GM21447 (cell line): ENCODE measurements around the gene SPOCK3.
"Not testable (repeated sequence)": the region's sequence is repeated elsewhere in the genome, so short reads cannot be mapped to it uniquely, and the experiment has no call there.

Source experiments
- ATAC-seq: cut with Tn5 transposase; IDR thresholded peaks from one replicate; pipeline ENCODE4 v1.9.1; 2021; ENCODE audit not compliant: unreplicated experiment

SPOCK3 gene

GRCh38 chr4:167234316-167234881, at the start of gene SPOCK3:
Gene SPOCK3 (minus strand): TSS chr4:167234494.
- no peak for ATAC-seq

- ATAC-seq = no peak
Measured at GRCh38 chr4:167282171-167282864, 48.0 kb upstream of the SPOCK3 start.

GRCh38 chr4:167281545-167281944, 47.3 kb upstream of the SPOCK3 start:
- not testable (repeated sequence) for ATAC-seq

GRCh38 chr4:167274351-167274750, 40.1 kb upstream of the SPOCK3 start:
- ATAC-seq = no peak

GRCh38 chr4:167265231-167265630, 30.9 kb upstream of the SPOCK3 start:
- no peak for ATAC-seq

- no peak for ATAC-seq
Measured at GRCh38 chr4:167248271-167248670, 14.0 kb upstream of the SPOCK3 start.

GRCh38 chr4:167239627-167240026, 5.3 kb upstream of the SPOCK3 start:
- no peak for ATAC-seq

GRCh38 chr4:167238226-167238625, 3.9 kb upstream of the SPOCK3 start:
- no peak for ATAC-seq

DNA sequence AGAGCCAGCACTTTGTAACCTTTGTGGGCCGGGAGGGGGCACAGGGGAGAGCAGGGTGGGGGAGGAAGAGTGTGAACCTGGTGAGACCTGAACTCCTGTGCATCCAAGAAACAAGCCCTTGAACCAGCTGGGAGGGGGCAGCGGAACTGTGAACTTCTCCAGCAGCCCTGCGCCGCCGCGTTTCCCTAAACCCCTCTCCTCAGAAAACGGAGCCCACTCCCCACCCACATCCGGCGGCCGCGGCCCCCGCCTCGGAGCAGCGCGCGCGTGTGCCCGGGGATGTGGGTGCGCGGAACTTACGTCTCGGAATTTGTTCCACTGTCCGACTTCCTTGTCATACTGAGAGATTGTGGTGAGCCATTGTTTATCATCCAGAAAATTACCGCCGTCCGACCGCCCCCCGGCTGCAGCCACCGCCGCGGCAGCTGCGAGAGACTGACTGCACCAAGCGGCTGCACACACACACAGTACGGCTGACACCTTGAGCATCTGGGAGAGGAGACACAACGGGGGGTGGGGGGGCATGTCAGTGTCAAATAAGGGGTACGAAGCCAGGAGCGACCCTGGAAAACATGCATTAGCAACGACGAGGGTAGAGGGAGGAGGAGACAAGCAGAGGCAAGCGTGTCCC, 494 bp downstream of the SPOCK3 start:
- no peak for ATAC-seq

- no peak for ATAC-seq
Measured at GRCh38 chr4:167232805-167233684, 1.2 kb downstream of the SPOCK3 start.

- ATAC-seq = no peak
Measured at GRCh38 chr4:167230744-167231143, 3.5 kb downstream of the SPOCK3 start.

DNA sequence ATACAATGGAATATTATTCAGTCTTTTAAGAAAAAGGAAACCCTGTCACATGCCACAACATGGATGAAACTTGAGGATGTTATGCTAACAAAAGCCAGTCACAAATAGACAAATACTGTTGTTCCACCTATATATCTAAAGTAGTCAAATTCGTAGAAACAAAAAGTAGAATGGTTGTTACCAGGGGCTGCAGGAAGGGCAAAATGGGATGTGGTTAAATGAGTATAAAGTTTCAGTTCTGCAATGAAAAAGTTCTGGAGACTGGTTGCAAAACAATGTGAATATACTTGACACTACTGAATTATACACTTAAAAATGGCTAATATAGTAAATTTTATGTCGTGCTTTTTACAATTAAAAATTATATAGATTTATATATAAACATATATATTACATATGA, 12.2 kb downstream of the SPOCK3 start:
- peak; percentile 85 for ATAC-seq

DNA sequence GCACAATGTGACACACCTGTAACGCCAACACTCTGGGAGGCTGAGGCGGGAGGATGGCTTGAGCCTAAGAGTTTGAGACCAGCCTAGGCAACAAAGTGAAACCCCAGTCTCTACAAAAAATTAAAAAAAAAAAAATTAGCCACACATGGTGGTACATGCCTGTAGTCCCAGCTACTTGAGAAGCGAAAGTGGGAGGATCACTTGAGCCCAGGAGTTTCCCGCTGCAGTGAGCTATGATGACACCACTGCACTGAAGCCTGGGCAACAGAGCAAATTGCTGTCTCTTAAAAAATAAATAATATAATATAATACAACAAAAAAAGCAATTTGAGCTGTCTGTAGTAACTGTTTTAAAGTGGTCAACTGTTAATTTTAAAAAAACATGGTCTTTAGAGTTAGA, 13.2 kb downstream of the SPOCK3 start:
- ATAC-seq = no peak

DNA sequence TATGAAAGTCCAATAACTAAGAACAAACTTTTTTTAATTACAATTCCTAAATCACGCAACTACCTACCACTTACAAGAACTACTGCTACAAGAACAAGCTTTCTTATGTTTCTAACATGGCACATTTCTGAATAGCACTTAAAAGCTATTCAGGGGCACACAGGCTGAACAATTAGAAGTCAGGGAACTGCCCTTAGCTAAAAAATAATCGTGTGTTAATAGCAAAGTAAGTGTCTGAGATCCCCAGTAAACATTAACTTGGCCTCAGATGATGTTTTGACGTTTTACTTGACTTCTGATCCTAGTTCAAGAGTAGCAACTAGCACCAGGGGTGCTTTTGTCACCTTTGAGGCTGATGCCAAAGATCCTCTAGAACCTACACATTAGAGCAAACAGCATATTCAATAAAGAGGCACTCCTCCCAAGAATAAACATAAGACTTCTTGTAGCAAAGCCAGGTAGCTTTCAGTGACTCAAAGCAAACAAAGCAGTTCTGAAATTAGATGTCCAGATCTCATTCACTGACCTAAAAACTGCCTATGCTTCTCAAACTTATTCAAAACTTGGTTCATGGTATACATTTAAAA, 16.2 kb downstream of the SPOCK3 start:
- no peak for ATAC-seq

- no peak for ATAC-seq
Measured at GRCh38 chr4:167216783-167217182, 17.5 kb downstream of the SPOCK3 start.

- ATAC-seq = no peak
Measured at GRCh38 chr4:167210166-167210565, 24.1 kb downstream of the SPOCK3 start.

DNA sequence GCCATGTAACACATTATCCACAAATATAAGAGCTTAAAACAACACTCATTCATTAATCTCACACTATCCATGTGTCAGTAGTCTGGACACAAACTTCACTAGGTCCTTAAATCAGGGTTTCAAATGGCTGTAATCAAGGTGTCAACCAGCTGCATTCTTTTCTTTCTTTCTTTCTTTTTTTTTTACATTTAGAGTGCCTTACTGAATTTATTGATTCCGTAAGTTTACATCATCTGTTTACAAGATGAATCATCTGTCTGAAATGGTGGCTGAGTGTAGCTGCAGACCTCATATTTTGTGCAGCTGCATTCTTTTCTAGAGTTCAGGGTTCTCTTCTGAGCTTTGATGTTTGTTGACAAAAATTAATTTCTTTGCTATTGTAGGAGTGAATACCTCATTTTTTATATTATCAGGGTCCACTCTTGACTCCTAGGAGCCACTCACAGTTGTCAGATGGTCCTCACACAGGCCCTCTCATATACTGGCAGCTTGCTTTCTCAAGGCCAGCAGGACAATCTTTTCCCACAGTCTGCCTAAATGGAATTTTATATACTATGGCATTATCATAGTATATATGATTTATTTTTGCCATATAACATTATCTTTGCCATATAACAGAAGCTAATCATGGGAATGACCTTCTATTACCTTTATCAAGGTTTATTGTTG, 37.8 kb downstream of the SPOCK3 start:
- no peak for ATAC-seq

DNA sequence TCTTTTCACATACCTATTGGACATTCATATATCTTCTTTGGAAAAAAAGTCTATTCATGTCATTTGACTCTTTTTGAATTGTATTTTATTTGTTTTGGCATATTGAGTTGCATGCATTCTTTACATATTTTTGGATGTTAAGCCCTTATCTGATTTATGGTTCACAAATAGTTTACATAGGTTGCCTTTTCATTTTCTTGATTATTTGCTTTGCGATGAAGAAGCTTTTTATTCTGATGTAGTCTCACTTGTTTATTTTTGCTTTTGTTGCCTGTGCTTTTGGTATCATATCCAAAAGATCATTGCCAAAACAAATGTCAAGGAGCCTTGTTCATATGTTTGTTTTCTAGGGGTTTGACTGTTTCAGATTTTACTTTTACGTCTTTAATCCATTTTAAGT, 43.9 kb downstream of the SPOCK3 start:
- no peak for ATAC-seq

DNA sequence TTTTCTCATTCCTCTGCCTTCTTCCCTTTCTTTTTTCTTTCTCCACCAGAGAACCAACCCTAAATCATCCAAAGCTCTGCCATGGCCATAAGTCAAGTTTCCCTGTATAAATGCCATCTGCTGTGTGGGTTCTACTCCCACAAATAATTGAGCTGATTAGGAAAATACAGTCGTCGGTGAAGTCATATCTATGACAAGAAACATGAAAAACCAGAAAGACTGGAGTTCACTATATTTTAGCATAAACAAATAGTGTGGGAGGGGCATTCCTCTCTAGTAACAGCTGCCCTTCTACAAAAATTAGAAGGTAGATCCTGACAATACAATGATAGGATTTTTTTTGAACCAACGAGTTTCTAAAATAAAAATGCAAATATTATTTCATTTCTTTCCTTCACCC, 48.8 kb downstream of the SPOCK3 start:
- no peak for ATAC-seq

- ATAC-seq = no peak
Measured at GRCh38 chr4:167183036-167183435, 51.3 kb downstream of the SPOCK3 start.

DNA sequence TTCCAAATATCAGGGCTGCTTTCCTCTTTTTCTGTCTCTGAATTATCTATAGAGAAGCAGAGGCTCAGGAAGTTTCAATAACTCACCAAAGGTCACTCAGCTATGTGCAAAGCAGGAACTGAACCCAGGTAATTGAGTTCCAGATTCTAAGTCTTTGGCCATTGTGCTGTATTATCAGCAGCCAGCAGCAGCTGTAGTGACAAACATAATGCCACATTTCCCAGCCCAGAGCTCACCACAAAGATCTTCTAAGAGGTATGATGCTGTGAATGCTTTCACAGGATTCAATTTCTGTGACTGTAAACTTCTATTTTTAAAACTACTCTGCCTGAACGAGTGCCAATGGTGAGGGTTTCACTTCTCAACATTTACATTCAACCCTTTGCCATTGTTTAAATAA, 56.4 kb downstream of the SPOCK3 start:
- ATAC-seq = no peak
